Thyroid gland (tissue), 4 donors: ENCODE measurements around the gene DTHD1. TPM values are rescaled to one million over a fixed set of nuclear protein-coding genes. Genes with fewer than 3 reads are reported as not detected.

Experiments used
- DNase-seq, 2 donors: peaks; one replicate each; pipeline ENCODE4 v3.0.0-alpha.2; 2019
- H3K27ac ChIP-seq, 3 donors: fragments of 200-600 bp; sonication (generic); 1 replicate in 2 of 3; 2 replicates in 1 of 3; pipeline ENCODE4 v1.5.1; 2016 to 2019; ENCODE audit warnings: mild to moderate bottlenecking in 1 of 3, moderate library complexity in 1 of 3
- H3K27me3 ChIP-seq: fragments of 200-600 bp; sonication (generic); one replicate; pipeline ENCODE4 v1.5.1; 2019
- H3K36me3 ChIP-seq, 2 donors: fragments of 200-600 bp; sonication (generic); one replicate each; pipeline ENCODE4 v1.5.1; 2016 to 2019
- H3K4me1 ChIP-seq, 2 donors: fragments of 200-600 bp; sonication (generic); one replicate each; pipeline ENCODE4 v1.5.1; 2017 to 2019
- H3K4me3 ChIP-seq, 3 donors: fragments of 200-600 bp; sonication (generic); replicated peaks in 1 of 3; 1 replicate in 2 of 3; 2 replicates in 1 of 3; pipeline ENCODE4 v1.5.1; 2016; ENCODE audit warnings: mild to moderate bottlenecking in 1 of 3
- H3K9me3 ChIP-seq: fragments of 200-600 bp; sonication (generic); one replicate; pipeline ENCODE4 v1.5.1; 2017
- CTCF ChIP-seq, 6 experiments: fragments of 200-600 bp in 3 of 6; fragments of 450-650 bp in 3 of 6; sonication (generic) in 3 of 6; IDR thresholded peaks; one replicate each; pipeline ENCODE4 v1.5.1; 2016 to 2019; ENCODE audit warnings: antibody characterized with exemption in 6 of 6, mild to moderate bottlenecking in 2 of 6, inconsistent platforms in 1 of 6, moderate library complexity in 1 of 6
- POLR2A ChIP-seq, 2 donors: fragments of 450-650 bp; IDR thresholded peaks; one replicate each; pipeline ENCODE4 v1.6.1; 2017; ENCODE audit warnings: antibody characterized with exemption in 2 of 2, mild to moderate bottlenecking in 2 of 2, moderate library complexity in 1 of 2
- WGBS, 2 donors: methylation state at CpG; one replicate each; pipeline ENCODE4 v1.1.5; 2017; 5-methylcytosine and 5-hydroxymethylcytosine counted together
- intact Hi-C: fragments of 100-400 bp; cut with DNase I; formaldehyde crosslinking; loops from one replicate; pipeline ENCODE4 v1.15.1; 2023
- total RNA-seq, 4 donors: library from RNA; depleted of rRNA; stranded (reverse); fragments of >200 nt; gene quantifications; one replicate each; pipeline ENCODE4 v1.2.3, GENCODE V29; 2016

The DTHD1 gene
- total RNA-seq, 4 donors from 2014 or later, result 0.27 to 0.71 (median 0.52) TPM

DNA sequence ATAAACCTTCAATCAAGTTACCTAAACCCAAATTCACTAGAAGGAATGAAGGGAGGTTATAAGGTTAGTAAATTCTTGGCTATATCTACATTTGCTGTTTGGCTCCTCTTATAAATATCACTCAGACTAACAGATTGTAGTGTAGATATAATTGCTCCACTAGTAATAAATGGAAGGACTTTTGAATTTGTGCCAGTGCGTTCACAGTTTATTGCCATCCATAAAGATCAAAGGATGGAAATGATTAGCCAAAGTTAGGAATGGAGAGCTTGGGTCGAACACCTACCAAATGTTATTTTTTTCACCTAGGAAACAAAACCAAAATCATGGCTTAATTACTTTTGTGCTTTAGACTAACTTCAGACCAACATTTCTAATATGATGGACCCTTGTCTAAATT lies 9.2 kb downstream of the DTHD1 start:
- WGBS, 2 donors, result 91 to 95% methylated on average over 2 of the region's 2 CpGs

GRCh38 chr4:36292556-36293188 lies 11.3 kb downstream of the DTHD1 start:
- peaks cover 13 to 22% of the 10 kb centered on the region in 2 donors for H3K4me1 ChIP-seq
- no peaks in the 10 kb centered on the region for H3K27me3 ChIP-seq
- TF ChIP-seq CTCF (IDR thresholded peaks at IDR 0.05), result no peak
- peak in 1 of 2 donors; percentile 36 for TF ChIP-seq POLR2A (IDR thresholded peaks at IDR 0.05)
- DNase-seq, result peak in 1 of 2 donors; percentile 36
- intact Hi-C loops, result no loop called here
- H3K4me3 ChIP-seq, result no peak overlapping the region
- no peaks in the 10 kb centered on the region for H3K9me3 ChIP-seq
- peak overlapping the region; percentile 82 to 92 (median 88) for H3K27ac ChIP-seq
- H3K36me3 ChIP-seq, result no peaks in the 10 kb centered on the region
- 51 to 52% methylated on average over 7 of the region's 7 CpGs for WGBS, 2 donors

More for the DNA sequence above, 9.2 kb downstream of the DTHD1 start:
- no peak for DNase-seq
- H3K36me3 ChIP-seq, result no peaks in the 10 kb centered on the region
- no peaks in the 10 kb centered on the region for H3K27me3 ChIP-seq
- H3K4me1 ChIP-seq, result peaks cover 13 to 22% of the 10 kb centered on the region in 2 donors
- H3K9me3 ChIP-seq, result no peaks in the 10 kb centered on the region
- TF ChIP-seq POLR2A (IDR thresholded peaks at IDR 0.05), result no peak
- TF ChIP-seq CTCF (IDR thresholded peaks at IDR 0.05), result no peak
- H3K27ac ChIP-seq, result peak overlapping the region in 1 of 3 donors; percentile 82
- intact Hi-C loops, result no loop called here
- H3K4me3 ChIP-seq, result no peak overlapping the region

GRCh38 chr4:36301127-36301526 lies 19.7 kb downstream of the DTHD1 start:
- Histone ChIP-seq H3K36me3 (no peaks in the 10 kb centered on the region), H3K27me3 (no peaks in the 10 kb centered on the region), H3K9me3 (no peaks in the 10 kb centered on the region), H3K4me3 (no peak overlapping the region), H3K4me1 (no peaks in the 10 kb centered on the region), H3K27ac (no peak overlapping the region)
- TF ChIP-seq CTCF (IDR thresholded peaks at IDR 0.05), result no peak
- no peak for TF ChIP-seq POLR2A (IDR thresholded peaks at IDR 0.05)
- DNase-seq, result no peak
- intact Hi-C loops, result no loop called here
- 90 to 91% methylated on average over 2 of the region's 2 CpGs for WGBS, 2 donors

DNA sequence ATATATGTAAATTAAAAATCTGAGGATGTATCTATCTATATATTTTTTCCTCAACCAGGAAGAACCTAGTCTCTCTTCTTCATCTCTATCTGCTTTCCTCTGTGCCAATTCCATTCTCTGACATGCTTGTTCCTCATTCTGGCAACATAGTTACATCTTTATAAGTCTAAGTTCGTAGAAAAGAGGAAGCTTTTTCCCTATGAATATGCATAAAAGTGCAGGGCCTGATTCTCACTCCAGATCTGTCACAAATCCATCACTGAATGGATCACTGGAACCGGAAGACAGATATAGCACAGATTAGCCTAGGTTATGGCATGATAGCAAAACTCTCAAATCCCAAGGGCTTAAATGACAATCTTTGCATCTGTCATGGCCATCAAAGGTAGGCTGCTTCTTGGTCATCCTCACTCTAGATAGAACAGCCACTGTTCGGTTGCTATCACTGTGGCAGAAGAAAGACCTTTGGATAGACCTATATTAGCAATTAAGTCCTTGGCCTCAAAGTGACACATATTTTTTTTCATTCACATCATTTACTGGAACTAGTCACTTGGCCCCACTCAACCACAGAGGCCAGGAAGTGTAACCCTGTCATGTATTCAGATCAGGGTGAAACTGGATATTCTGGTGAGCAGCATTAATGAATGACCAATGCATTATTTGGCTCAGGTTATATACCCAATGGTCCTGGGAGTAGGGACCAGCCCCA lies 22.2 kb downstream of the DTHD1 start:
- Histone ChIP-seq H3K4me3 (no peak overlapping the region), H3K9me3 (no peaks in the 10 kb centered on the region), H3K27ac (no peak overlapping the region), H3K27me3 (no peaks in the 10 kb centered on the region), H3K36me3 (no peaks in the 10 kb centered on the region), H3K4me1 (no peaks in the 10 kb centered on the region)
- no peak for TF ChIP-seq CTCF (IDR thresholded peaks at IDR 0.05)
- no peak for TF ChIP-seq POLR2A (IDR thresholded peaks at IDR 0.05)
- WGBS, 2 donors, result 74 to 91% methylated on average over 3 of the region's 3 CpGs
- intact Hi-C loops, result no loop called here
- DNase-seq, result no peak

DNA sequence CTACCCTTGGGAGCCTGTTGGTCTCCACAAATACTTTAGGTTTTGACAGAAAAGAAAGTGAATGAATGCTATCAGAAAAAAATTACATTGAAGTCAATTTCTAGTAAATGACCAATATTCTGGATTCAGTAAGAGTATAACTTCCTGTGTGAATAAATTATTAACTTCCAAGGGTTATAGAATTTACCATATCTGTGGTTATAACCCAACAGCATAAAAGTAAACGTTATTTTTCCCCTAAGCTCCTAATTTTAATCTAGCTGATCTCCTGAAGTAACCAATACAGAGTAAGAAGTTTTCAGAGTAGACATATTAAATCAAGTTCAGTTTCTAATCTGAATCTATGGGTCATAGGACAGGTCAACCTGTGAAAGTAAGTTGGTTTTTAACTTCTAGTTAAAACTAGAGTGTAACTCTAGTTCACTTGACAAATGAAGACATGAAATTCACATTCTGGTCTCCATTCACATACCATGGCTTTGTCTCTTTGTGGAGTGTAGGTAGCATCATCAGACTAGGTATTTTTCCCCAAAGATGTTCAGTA lies 22.8 kb downstream of the DTHD1 start:
- H3K27ac ChIP-seq, result no peak overlapping the region
- H3K4me1 ChIP-seq, result no peaks in the 10 kb centered on the region
- DNase-seq, result no peak
- H3K9me3 ChIP-seq, result no peaks in the 10 kb centered on the region
- intact Hi-C loops, result no loop called here
- 77 to 83% methylated on average over 1 of the region's 1 CpG for WGBS, 2 donors
- no peaks in the 10 kb centered on the region for H3K27me3 ChIP-seq
- TF ChIP-seq CTCF (IDR thresholded peaks at IDR 0.05), result no peak
- TF ChIP-seq POLR2A (IDR thresholded peaks at IDR 0.05), result no peak
- H3K4me3 ChIP-seq, result no peak overlapping the region
- H3K36me3 ChIP-seq, result no peaks in the 10 kb centered on the region
